ENCODE measurements around the gene IL19.
"Not testable (repeated sequence)": the region's sequence is repeated elsewhere in the genome, so short reads cannot be mapped to it uniquely, and the experiment has no call there.

IL19 gene

DNA sequence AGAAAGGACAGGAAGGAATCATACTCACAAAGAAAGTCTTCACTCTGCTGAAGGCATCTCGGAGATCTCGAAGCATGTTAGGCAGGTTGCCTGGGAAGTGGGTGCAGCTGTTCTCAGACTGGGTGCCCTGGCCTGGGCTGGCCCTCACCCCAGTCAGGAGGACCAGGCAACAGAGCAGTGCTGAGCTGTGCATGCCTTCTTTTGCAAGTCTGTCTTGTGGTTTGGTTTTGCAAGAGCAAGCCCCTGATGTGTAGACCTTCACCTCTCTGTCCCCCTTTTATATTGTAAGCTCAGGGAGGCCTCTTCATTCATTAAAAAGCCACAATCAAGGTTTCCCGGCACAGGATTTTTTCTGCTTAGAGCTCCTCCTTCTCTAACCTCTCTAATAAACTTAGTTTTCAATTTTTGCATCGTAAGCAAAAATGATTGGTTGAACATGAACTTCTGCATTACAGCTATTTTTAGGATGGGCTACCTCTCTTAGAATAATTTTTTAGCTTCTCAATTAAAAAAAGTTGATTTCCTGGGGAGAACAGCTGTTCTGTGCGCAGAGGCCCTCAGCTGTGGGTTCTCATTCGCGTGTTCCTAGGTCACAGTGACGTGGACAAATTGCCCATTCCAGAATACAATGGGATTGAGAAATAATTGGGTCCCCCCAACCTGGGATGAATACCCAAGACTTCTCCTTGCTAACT is 1.8 kb downstream of the IL19 start, which contains the start of gene IL10:
Gene IL10, minus strand, starts transcription at position 252 of the 695 bp plus-strand sequence. Its CDS starts 59 bp downstream, at position 193.
- in situ Hi-C loops (cut with MboI; ENCODE audit: low sequenced_read_pairs): no loop called here

DNA sequence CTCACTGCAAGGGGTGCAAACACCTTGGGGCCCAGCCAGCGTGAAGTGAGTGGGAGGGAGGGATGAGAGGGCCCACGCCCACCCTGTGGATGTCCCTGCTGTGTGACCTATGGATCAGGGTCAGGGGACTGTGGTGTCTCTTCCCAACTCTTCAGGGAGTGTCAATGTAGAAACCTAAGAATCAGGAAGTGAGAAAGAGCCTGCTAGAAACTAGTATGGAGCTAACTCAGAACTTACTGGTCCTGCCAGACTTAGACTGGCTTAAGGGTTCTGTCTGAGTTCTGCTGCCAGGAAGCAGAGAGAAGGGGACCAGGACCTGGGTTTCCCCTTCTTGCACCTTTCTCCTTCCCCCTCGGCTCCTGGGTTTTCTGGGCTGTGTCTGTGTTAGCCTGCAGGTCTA is 3.5 kb downstream of the IL19 start:
- in situ Hi-C loops (cut with MboI; ENCODE audit: low sequenced_read_pairs): no loop called here

DNA sequence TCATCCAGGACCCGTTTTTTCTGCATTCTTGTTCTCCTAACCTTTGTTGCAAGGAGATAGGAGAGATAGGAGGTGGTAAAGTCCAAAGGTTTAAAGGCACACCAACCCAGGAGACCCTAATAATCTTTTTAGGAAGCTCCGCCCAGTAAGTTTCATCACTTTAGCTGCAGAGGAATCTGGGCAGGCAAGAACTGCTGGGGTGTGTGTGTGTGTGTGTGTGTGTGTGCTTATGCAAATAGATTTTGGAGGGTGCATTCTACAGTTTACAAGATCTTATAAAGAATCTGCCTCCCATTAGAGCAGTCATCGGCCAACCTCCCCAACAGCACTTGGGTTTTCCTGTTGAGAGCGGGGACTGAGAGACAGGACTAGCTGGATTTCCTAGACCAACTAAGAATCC is 5.7 kb downstream of the IL19 start:
- in situ Hi-C loops (cut with MboI; ENCODE audit: low sequenced_read_pairs): no loop called here

DNA sequence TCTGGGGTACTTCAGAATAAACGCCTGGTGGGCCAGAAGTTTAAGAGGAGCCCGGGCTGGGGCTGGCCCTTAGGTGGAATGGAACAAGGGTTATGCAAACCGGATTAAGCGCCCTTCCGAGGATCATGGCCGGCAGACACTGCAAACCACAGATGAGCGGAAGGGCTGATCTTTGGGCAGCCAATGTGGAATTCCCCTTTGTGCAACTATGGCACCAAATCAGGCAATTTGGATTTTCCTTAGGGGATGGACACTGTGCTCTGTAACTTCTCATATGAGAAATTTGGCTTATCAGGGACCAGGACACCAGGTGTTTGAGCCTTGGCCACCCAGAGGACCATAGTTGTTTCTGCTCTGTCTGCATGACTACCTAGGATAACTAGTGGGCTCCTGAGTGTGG is 7.5 kb downstream of the IL19 start:
- in situ Hi-C loops (cut with MboI; ENCODE audit: low sequenced_read_pairs): no loop called here

DNA sequence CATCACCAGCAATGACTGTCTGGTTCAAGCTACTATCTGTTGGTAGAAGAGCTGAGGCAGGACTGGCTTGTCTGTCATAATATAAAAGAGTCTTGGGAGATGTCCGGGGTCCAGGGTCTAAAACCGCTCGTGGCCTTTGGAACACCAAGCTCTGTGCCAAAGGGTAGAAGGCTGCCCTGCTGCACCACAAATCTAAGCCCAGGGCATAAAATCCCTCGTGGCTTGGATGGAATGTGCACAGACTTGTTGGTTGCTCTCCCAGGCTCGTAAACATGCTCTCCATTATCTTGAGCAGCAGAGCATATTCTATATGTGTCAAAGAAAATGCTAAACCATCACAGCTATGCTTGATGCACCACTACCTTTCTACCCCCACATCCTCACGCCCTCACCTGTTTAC is 8.3 kb downstream of the IL19 start:
- in situ Hi-C loops (cut with MboI; ENCODE audit: low sequenced_read_pairs): not testable (repeated sequence)

DNA sequence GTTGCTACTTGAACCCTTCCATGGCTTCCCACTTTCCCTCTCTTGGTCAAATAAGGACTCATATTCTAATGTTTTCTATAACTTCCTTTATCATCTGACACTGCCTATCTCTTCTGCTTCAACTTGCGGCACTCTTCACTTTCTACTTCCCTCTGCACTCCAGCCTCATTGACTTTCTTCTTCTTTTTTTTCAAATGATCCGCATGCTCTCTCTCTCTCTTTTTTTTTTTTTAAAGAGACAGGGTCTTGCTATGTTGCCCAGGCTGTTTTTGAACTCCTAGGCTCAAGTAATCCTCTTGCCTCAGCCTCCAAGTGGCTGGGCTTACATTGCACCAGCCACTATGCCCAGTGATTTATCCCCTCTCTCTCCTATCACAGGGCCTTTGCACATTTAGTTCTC is 9.1 kb downstream of the IL19 start:
- in situ Hi-C loops (cut with MboI; ENCODE audit: low sequenced_read_pairs): no loop called here

DNA sequence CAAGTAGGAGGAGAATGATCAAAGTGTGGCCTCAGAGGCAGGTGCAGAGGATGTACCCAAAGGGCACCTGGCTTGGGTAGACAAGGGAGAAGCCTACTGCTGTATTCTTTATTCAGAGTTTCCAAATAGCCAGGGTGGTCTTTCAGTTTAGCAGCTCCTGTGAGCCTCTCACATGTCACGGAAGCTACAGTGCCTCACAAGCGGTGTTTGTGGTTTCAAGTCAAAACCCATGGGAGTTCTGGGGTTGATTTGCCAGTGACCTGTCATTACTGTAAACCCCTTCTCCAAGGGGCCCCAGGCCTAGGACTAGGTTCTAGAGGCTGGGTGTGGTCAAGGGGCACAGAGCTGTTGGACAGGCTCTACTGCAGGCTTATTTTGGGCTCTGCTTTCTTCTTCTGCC is 11.9 kb downstream of the IL19 start:
- in situ Hi-C loops (cut with MboI; ENCODE audit: low sequenced_read_pairs): no loop called here

DNA sequence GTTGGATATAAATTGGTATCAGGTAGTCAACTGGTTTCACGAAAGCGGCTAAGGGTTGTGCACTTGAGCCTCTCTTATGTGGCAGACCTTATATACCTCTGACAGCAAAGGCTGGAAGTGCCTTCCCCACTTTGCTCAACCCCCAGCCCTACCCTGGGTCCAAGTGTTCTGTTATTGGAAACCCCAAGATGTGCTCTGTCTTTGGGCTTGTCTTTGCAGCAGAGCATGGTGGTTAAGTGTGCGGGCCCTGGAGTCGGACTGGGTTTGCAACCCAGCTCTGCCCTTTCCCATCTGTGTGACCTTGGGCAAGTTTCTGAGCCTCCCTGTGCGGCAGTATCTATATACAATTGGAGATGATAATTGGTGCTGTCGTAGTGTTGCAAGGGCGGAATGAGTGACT is 12.9 kb downstream of the IL19 start:
- in situ Hi-C loops (cut with MboI; ENCODE audit: low sequenced_read_pairs): no loop called here

DNA sequence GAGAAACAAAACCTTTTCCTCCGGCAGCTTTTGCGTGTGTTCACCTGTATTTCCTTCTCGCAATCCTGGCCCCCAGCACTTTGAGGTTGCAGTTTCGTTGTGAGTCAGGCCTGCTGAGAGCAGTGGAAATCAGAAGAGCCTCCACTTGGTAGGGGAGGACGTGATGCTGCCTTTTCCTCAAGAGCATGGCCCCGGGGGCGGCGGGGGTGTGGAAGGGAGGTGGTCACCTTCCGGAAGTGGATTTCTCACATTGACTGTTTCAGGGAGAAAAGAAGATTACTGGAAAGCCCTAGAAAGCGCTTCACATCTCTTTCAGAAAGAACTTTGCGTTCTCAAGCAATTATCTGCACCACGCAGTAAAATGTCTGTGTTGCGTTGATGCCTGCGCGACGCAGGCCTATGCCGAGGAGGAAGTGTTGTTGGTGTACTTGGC is 13.9 kb downstream of the IL19 start:
- in situ Hi-C loops (cut with MboI; ENCODE audit: low sequenced_read_pairs): no loop called here

DNA sequence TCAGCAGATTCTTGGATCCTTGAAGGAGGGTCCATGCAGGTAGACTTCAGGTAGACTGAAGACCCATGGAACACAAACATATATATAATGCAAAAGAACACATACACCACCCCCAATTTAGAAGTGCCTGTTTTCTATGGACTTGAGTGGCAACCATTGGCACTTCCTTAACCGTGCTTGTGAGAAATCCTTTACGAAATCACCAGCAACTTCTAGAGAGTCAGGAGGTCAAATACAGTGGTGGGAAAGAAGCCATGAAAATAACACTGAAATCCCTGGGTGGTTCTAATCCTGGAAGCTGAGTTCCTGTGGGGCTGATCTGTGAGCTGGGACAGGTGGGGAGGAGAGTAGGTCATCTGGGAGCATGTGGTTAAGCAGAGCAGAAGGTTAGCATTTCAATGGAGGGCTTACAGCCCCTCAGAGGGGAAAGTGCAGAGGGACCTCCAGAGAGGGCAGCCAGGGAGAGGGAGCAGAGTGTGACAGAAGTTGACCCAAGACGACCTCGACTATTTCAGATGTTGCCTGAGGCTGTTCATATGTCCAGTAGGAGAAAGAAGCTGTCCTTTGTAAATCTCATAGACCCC is 14.7 kb downstream of the IL19 start:
- in situ Hi-C loops (cut with MboI; ENCODE audit: low sequenced_read_pairs): no loop called here

DNA sequence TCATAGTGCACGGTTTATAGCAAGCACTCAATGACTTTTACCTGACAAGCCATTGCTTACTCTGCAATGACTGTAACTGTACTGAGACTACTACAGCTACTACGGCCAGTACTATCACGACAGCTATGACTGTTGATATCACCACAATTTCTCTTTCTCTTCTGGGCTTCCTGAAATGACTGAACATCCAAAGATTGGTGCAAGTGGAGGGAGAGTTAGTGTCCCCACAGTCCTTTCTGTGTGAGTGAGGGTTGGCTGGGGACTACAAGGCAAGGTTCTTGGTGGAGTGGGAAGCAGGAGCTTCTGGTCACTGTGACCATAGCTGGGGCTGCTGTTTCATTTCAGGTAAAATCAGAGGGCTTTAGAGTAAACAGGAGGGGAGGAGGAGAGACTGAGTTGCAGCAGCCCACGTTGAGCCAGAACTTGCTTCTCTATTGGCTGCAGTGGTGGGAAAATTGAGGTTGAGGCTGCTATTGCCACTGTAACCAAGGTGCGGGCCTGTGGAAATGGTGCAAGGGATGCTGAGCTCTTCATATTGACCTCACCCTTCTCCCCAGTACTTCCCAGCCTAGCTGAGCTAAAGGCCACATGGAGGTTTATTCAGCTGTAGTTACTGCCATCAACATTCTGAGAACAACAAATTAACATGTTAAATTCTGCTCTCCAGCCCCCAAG is 15.8 kb downstream of the IL19 start:
- in situ Hi-C loops (cut with MboI; ENCODE audit: low sequenced_read_pairs): no loop called here

DNA sequence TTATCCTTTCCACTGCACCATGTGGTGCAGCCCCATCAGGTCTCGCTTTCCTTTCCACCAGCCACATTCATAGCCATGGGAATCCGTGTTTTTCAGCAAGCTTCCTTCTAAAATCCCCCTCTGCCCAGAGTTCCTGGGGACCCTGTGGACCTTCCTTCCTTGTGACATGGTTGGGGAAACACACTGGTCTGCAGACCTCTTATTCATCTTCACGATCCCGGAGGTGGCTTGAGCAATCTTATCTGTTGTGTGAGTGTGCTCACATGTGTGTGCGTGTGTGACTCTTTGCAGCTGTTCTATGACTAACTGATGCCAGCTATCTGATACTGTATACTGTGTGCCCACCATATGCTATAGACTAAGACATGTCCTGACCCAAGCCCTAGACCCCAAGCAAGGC is 17.3 kb downstream of the IL19 start:
- in situ Hi-C loops (cut with MboI; ENCODE audit: low sequenced_read_pairs): no loop called here

DNA sequence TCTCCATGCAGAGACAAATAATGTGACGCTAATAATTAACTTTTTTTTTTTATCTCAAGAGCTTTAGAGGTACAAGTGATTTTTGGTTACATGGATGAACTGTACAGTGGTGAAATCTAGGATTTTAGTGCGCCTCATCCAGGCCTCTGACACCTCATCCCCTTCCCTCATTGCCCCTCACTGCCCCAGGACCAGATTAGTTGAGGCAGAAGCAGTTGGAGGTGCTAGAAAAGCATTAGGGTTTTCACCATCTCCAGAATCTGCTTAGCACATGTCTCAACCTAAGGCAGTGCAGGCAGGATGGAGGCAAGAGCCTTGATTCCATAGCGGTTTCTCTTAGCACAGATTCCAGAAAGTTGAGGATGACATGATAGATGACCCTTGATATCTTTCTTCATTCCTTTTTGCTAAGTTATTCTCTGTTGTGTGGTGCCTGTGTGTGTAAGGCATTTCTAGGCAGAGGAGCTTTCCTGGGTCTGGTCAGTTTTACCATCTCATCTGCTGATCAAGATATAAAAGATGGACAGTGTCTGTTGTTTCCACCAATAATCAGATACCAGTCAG is 18.0 kb downstream of the IL19 start:
- in situ Hi-C loops (cut with MboI; ENCODE audit: low sequenced_read_pairs): no loop called here

DNA sequence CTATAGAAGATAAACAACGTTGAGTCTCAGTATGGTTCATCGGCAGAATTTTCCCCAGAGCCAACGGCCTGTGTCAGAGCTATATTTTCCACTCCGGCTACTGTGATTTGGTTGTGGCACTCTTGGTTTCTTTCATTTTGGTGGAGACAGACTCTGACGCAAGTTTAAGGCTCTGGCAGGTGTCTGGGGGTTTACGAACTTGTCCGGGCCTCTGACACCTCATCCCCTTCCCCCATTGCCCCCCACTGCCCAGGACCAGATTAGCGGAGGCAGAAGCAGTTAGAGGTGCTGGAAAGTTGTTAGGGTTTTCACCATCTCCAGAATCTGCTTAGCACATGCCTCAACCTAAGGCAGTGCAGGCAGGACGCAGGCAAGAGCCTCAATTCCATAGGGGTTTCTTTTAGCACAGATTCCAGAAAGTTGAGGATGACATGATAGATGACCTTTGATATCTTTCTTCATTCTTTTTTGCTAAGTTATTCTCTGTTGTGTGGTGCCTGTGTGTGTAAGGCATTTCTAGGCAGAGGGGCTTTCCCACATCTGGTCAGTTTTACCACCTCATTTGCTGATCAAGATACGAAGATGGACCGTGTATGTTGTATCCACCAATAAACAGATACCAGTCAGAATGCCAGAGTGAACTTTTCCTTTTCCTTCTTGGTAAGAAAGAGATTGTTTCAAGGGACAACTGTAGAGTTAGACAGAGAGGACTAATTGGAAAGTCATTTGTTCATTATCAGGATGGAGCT is 20.1 kb downstream of the IL19 start:
- in situ Hi-C loops (cut with MboI; ENCODE audit: low sequenced_read_pairs): no loop called here

DNA sequence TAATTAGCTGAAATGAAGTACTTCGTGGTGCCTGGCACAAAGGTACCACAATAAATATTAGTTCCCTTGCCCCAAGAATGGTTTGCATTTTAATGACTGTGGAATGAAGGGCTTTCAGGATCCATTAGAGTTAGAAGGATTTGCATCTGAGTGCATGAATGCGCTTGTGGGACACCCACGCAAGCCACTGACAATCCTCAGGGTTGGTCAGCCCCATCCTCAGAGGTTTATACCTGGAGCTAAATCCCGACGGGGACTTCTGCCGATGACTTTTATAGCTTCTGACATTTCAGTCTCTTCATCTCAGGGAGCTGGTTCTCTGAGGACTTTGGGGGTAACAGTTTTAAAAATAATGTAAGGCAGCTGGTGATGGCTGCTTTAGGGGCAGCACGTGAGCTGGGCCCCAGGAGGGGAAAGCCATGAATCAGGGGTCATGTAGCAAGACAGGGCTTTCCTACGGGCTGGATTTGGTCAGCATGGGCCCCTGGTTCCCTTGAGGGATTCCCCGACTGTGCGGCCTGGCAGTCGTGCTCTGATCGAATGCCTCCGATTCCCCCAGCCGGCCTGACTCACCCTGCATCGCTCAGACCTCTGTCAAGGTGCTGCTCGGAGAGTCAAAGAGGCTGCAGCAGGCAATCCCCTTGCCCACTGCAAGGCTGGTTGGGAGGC is 22.5 kb downstream of the IL19 start:
- in situ Hi-C loops (cut with MboI; ENCODE audit: low sequenced_read_pairs): no loop called here

DNA sequence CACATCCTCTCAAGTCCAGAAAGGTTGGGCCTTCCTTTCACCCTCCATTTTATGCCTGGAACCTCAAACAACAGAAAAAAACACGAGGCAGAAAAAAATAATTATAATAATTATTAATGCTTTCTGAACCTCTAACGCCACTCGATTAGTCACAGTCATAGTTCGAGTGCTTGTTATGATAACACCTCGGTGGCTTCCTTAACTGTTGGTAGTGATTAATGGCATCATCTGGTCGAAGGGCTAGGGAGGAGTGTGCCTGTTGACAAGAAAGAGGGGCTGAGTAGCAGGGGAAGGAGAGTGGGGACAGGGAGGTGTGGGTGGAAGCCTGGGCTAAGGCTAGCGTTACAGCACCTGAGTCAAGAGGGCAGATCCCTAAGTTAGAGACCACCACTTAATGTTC is 23.0 kb downstream of the IL19 start:
- in situ Hi-C loops (cut with MboI; ENCODE audit: low sequenced_read_pairs): no loop called here

DNA sequence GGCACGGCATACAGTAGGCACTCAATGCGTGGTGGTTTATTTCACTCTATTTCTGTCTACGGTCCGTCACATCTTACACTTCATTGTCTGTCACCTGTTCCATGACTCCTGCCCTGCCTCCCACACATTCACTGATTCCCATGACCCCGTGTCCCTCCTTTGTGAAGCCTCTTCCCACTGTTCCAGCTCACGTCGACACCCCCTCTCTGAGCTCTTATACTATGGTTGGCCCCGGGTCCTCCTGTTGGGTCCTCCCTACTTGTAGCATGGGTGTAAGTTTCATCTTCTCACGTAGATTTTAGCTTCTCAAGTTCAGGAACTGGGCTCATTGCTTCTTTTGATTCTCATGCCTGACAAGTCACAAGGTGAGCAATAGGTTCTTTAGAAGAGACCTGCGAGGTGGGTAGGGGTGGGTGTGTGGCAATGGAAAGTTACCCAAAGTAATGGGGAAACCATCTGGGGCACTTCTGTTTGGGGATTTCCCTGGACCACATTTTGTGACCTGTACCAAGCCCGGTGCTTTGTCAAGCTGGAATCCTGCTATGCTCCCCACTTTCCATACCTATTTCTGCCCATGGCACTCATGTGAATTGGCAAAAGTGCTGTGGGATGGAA is 23.8 kb downstream of the IL19 start:
- in situ Hi-C loops (cut with MboI; ENCODE audit: low sequenced_read_pairs): no loop called here

DNA sequence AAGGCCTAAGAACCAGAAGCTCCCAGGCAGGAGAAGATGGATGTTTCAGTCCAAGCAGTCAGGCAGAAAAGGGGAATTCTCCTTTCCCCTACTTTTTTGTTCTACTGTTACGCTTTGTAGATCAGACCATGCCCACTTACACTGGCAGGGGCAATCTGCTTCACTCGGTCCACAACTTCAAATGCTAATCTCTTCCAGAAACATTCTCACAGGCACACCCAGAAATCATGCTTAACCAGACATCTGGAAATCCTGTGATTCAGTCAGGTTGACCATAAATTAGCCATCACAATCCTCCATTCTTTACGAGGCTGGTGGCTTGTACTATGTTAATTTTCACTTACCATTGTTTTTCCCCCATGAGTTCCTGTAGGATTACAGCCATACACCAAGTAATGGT is 25.5 kb downstream of the IL19 start:
- in situ Hi-C loops (cut with MboI; ENCODE audit: low sequenced_read_pairs): no loop called here

DNA sequence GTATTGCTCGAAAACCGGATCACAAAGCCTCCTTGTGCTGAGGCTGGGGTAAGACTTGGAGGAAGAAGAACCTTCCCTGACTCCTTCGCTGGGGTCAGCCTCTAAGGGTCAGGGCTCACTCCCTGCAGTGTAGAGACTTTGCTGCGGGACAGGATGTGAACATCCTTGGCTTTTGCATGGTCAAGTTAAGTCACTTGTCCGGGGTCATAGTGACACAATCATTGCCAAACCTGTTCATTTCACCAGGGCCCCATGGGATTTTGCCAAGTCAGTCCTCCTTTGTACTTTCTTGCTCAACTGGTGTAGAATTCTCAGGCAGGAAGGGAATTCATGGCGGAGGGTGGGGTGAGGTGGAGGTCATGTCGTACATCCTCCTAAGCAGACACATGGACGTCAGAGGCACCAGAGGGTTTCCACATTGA is 26.4 kb downstream of the IL19 start:
- in situ Hi-C loops (cut with MboI; ENCODE audit: low sequenced_read_pairs): no loop called here

All from HL-60/S4 treated with retinoic acid at 250 ng/mL for 4 days and 3 days (cell line).